ENCODE measurements around the gene ALKBH5.

The ALKBH5 gene

GRCh38 chr17:18184143-18185031 lies 759 bp downstream of the ALKBH5 start:
- peak; percentile 36 to 63 for DNase-seq (ENCODE audit: extremely low read depth in 1 of 2, low read depth in 1 of 2)

DNA sequence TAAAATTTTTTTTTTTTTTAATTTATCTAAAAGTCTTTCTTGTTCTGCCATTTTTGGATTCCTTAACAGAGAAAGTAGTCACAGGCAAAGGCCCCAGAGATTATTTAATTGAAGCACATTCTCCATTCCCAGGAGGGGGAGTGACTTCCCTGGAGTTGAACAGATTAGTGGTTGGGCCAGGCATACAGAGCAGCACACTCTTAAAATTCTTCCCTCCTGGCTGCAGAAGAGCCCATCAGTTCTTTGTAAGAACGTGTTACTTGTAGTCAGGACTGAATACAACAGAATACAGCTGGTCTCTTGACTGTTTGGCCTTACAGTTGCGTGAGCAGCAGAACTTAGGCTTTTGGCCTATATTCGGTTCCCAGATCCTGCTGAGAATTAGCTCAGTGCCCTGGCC lies 1.8 kb downstream of the ALKBH5 start:
- DNase-seq (ENCODE audit: extremely low read depth in 1 of 2, low read depth in 1 of 2) = no peak

- DNase-seq (ENCODE audit: extremely low read depth in 1 of 2, low read depth in 1 of 2) = no peak
Measured at GRCh38 chr17:18185832-18186626, 2.4 kb downstream of the ALKBH5 start.

GRCh38 chr17:18186627-18186982 lies 3.0 kb downstream of the ALKBH5 start:
- no peak for DNase-seq (ENCODE audit: extremely low read depth in 1 of 2, low read depth in 1 of 2)

DNA sequence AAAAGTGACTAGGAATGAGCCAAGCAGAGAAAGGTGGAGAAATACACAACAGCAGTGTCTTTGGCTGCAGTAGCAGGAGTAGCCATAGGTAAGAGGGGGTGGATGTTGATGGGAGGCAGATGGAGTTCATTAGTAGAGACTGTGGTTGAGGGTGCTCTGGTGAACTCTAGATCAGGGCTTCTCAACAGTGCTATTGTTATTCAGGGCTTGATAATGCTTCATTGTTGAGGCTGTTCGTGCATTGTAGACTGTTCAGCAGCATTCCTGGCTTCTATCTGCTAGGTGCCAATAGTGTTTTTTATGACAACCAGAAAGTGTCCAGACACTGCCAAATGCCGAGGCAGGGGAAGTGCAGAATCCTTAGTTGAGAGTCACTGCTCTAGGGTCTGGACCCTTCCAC lies 3.6 kb downstream of the ALKBH5 start:
- no peak for DNase-seq (ENCODE audit: extremely low read depth in 1 of 2, low read depth in 1 of 2)

- DNase-seq (ENCODE audit: extremely low read depth in 1 of 2, low read depth in 1 of 2) = peak; percentile 15 to 29
Measured at GRCh38 chr17:18187821-18188761, 4.5 kb downstream of the ALKBH5 start.

- DNase-seq (ENCODE audit: extremely low read depth in 1 of 2, low read depth in 1 of 2) = no peak
Measured at GRCh38 chr17:18190628-18191235, 7.1 kb downstream of the ALKBH5 start.

DNA sequence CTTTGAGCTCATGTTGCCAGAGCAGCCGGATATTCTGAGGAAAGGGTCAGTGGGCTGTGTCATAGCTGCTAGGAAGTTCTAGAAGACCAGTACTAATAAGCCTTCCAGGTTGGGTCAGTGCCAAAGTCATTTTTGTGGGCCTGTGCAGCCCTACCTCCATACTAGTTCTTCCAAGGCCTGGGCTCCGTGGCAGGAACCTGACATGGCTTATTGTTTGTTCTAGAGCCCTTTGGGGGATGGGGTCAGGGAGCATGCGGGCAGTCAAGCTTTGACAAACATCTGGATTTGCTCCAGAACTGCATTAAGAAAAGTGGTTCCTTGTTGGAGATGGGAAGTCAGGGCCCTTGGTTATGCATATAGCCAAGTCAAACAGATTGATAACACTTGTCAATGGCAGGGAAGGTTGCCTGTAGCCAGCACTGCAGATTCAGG lies 7.6 kb downstream of the ALKBH5 start:
- no peak for DNase-seq (ENCODE audit: extremely low read depth in 1 of 2, low read depth in 1 of 2)

- no peak for DNase-seq (ENCODE audit: extremely low read depth in 1 of 2, low read depth in 1 of 2)
Measured at GRCh38 chr17:18191967-18192366, 8.3 kb downstream of the ALKBH5 start.

DNA sequence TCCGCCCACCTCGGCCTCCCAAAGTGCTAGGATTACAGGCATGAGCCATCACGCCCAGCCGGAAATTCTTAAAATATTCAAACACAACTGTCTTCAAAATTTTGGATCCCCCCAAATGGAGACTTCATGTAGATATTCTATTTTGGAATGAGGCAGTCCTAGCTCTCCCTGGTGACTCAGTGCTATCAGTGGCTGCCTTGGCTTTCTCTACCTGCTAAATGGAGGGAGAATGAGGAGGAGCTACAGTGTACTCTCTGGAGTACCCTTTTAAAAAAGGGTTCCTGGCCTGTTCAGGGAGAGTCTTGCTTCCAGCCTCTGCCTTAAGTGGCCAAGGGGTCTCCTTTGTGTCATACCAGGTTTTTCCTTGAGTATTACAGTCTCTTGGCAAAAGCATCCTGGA lies 10.8 kb downstream of the ALKBH5 start:
- DNase-seq (ENCODE audit: extremely low read depth in 1 of 2, low read depth in 1 of 2) = no peak

DNA sequence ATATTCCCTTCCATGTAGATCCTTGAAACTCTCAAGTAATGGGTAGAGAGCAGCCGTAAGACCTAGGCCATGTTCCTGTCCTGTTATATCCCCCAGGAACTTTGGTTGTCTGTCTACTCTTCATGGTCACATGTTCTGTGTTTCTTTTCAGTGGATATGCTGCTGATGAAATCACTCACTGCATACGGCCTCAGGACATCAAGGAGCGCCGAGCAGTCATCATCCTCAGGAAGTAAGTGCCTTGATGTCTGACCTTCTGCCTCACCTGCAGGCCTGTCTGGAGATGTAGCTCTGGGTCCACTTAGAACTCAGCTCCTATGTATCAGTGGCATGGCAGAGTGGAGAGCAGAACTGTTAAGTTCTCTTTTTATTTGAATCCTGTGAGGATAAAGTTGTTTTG lies 11.2 kb downstream of the ALKBH5 start:
- no peak for DNase-seq (ENCODE audit: extremely low read depth in 1 of 2, low read depth in 1 of 2)

- no peak for DNase-seq (ENCODE audit: extremely low read depth in 1 of 2, low read depth in 1 of 2)
Measured at GRCh38 chr17:18195246-18195645, 11.6 kb downstream of the ALKBH5 start.

GRCh38 chr17:18197535-18198194 lies 14.0 kb downstream of the ALKBH5 start:
- DNase-seq (ENCODE audit: extremely low read depth in 1 of 2, low read depth in 1 of 2) = no peak

DNA sequence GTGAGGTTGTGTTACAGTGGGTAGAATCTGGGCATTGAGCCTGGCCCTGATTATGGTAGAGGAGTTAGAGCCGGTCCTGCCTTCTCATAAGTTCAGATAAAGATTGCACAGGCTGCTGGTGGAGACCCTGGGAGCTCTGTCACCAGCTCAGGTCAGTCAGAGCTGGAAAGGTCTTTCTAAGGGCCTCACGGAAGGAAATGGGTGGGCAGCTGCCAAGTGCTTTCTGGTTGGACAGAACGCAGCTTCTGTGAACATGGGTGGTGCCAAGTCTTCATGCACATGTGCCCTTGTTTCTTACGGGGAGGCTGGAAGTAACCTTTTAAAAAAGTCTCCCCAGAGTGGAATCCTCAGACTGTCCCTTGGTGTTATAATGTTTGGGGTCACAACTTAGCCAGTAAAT lies 14.9 kb downstream of the ALKBH5 start:
- no peak for DNase-seq (ENCODE audit: extremely low read depth in 1 of 2, low read depth in 1 of 2)

- no peak for DNase-seq (ENCODE audit: extremely low read depth in 1 of 2, low read depth in 1 of 2)
Measured at GRCh38 chr17:18201108-18201507, 17.5 kb downstream of the ALKBH5 start.

GRCh38 chr17:18203308-18203707 lies 19.7 kb downstream of the ALKBH5 start:
- DNase-seq (ENCODE audit: extremely low read depth in 1 of 2, low read depth in 1 of 2) = no peak

DNA sequence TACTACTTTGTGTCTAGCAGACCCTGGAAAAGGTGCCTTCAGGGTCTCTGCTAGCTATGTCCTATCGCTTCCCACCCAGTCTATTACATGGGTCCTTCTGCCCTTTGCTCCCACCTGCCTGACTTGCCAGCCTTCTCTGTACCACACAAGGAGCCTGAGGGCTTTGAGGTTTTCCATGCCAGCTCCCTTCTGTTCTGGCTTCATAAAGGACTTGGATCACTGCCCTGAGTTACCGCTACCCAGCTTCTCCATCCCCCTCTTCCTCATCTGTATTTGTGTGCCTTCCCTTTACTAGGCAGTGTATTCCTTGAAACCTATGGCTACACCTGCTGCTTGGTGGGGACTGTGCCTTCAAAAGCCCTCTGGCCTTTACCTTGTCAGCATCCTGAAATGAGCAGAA lies 22.2 kb downstream of the ALKBH5 start:
- no peak for DNase-seq (ENCODE audit: extremely low read depth in 1 of 2, low read depth in 1 of 2)

- no peak for DNase-seq (ENCODE audit: extremely low read depth in 1 of 2, low read depth in 1 of 2)
Measured at GRCh38 chr17:18206962-18207361, 23.3 kb downstream of the ALKBH5 start.

DNA sequence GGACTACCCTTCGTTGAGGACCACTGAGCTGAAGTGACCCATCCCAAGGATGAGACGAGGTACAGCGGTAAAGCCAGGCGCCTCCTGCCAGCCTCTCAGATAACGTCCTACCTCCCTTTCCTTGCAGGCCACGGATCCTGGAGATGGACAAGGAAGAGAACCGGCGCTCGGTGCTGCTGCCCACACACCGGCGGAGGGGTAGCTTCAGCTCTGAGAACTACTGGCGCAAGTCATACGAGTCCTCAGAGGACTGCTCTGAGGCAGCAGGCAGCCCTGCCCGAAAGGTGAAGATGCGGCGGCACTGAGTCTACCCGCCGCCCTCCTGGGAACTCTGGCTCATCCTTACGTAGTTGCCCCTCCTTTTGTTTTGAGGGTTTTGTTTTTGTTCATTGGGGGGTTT lies 24.5 kb downstream of the ALKBH5 start:
- no peak for DNase-seq (ENCODE audit: extremely low read depth in 1 of 2, low read depth in 1 of 2)

- no peak for DNase-seq (ENCODE audit: extremely low read depth in 1 of 2, low read depth in 1 of 2)
Measured at GRCh38 chr17:18213666-18214270, 30.1 kb downstream of the ALKBH5 start.
